Measurements from ENCODE around the gene ZNRF3.
"Not testable (repeated sequence)": the region's sequence is repeated elsewhere in the genome, so short reads cannot be mapped to it uniquely, and the experiment has no call there.

Gene ZNRF3

GRCh38 chr22:28899199-28899853 lies 16.0 kb downstream of the ZNRF3 start:
- Histone ChIP-seq H3K36me3 (ENCODE audit: control insufficient read depth, insufficient read depth, low read length, severe bottlenecking) (no peaks in the 10 kb centered on the region), H3K9me3 (ENCODE audit: control insufficient read depth, low read length) (no peaks in the 10 kb centered on the region), H3K4me3 (ENCODE audit: low read length) (no peak overlapping the region), H3K9ac (ENCODE audit: low read length) (no peak overlapping the region), H3K4me1 (ENCODE audit: control insufficient read depth, insufficient read depth, low read length) (peaks cover 18% of the 10 kb centered on the region), H3K27me3 (replicated peaks; ENCODE audit: control insufficient read depth, insufficient read depth, low read length) (no peaks in the 10 kb centered on the region)
- DNase-seq (ENCODE audit: low read depth), result peak; percentile 17

- no peak for DNase-seq (ENCODE audit: low read depth)
- no peak overlapping the region for H3K4me3 ChIP-seq (ENCODE audit: low read length)
- H3K36me3 ChIP-seq (ENCODE audit: control insufficient read depth, insufficient read depth, low read length, severe bottlenecking), result no peaks in the 10 kb centered on the region
Observed at GRCh38 chr22:28900379-28900925, 17.1 kb downstream of the ZNRF3 start.

DNA sequence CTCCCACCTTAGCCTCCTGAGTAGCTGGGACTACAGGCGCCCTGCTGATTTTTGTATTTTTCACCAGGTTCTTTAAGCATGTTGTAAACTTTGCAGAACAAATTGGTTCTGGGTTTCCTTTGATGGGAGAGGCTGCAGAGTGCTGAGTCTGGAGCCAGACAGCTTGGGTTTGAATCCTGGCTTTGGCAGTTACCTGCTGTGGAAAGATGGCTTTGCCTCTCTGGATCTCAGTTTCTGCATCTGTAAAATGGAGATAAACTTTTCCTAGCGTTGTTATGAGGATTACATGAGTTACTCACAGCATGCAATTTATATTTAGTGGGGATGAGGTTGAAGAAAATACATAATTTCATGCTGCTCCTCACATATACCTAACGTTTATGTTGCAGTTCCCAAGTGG lies 19.1 kb downstream of the ZNRF3 start:
- no peak overlapping the region for H3K9ac ChIP-seq (ENCODE audit: low read length)
- peaks cover 25% of the 10 kb centered on the region for H3K4me1 ChIP-seq (ENCODE audit: control insufficient read depth, insufficient read depth, low read length)
- DNase-seq (ENCODE audit: low read depth), result no peak
- H3K36me3 ChIP-seq (ENCODE audit: control insufficient read depth, insufficient read depth, low read length, severe bottlenecking), result no peaks in the 10 kb centered on the region
- no peaks in the 10 kb centered on the region for H3K27me3 ChIP-seq (replicated peaks; ENCODE audit: control insufficient read depth, insufficient read depth, low read length)
- H3K9me3 ChIP-seq (ENCODE audit: control insufficient read depth, low read length), result no peaks in the 10 kb centered on the region
- no peak overlapping the region for H3K4me3 ChIP-seq (ENCODE audit: low read length)

More at GRCh38 chr22:28900379-28900925, 17.1 kb downstream of the ZNRF3 start:
- no peak overlapping the region for H3K9ac ChIP-seq (ENCODE audit: low read length)
- no peaks in the 10 kb centered on the region for H3K27me3 ChIP-seq (replicated peaks; ENCODE audit: control insufficient read depth, insufficient read depth, low read length)
- peaks cover 25% of the 10 kb centered on the region for H3K4me1 ChIP-seq (ENCODE audit: control insufficient read depth, insufficient read depth, low read length)
- no peaks in the 10 kb centered on the region for H3K9me3 ChIP-seq (ENCODE audit: control insufficient read depth, low read length)

GRCh38 chr22:28903080-28903479 lies 19.7 kb downstream of the ZNRF3 start:
- Histone ChIP-seq H3K4me3 (ENCODE audit: low read length) (peak overlapping the region; percentile 1), H3K4me1 (ENCODE audit: control insufficient read depth, insufficient read depth, low read length) (peaks cover 25% of the 10 kb centered on the region), H3K9me3 (ENCODE audit: control insufficient read depth, low read length) (no peaks in the 10 kb centered on the region), H3K36me3 (ENCODE audit: control insufficient read depth, insufficient read depth, low read length, severe bottlenecking) (no peaks in the 10 kb centered on the region), H3K27me3 (replicated peaks; ENCODE audit: control insufficient read depth, insufficient read depth, low read length) (no peaks in the 10 kb centered on the region), H3K9ac (ENCODE audit: low read length) (no peak overlapping the region)
- no peak for DNase-seq (ENCODE audit: low read depth)

- Histone ChIP-seq H3K4me3 (ENCODE audit: low read length) (no peak overlapping the region), H3K4me1 (ENCODE audit: control insufficient read depth, insufficient read depth, low read length) (peaks cover 25% of the 10 kb centered on the region), H3K9ac (ENCODE audit: low read length) (peak overlapping the region; percentile 1), H3K9me3 (ENCODE audit: control insufficient read depth, low read length) (no peaks in the 10 kb centered on the region), H3K27me3 (replicated peaks; ENCODE audit: control insufficient read depth, insufficient read depth, low read length) (no peaks in the 10 kb centered on the region), H3K36me3 (ENCODE audit: control insufficient read depth, insufficient read depth, low read length, severe bottlenecking) (no peaks in the 10 kb centered on the region)
- no peak for DNase-seq (ENCODE audit: low read depth)
Observed at GRCh38 chr22:28903729-28904128, 20.4 kb downstream of the ZNRF3 start.

DNA sequence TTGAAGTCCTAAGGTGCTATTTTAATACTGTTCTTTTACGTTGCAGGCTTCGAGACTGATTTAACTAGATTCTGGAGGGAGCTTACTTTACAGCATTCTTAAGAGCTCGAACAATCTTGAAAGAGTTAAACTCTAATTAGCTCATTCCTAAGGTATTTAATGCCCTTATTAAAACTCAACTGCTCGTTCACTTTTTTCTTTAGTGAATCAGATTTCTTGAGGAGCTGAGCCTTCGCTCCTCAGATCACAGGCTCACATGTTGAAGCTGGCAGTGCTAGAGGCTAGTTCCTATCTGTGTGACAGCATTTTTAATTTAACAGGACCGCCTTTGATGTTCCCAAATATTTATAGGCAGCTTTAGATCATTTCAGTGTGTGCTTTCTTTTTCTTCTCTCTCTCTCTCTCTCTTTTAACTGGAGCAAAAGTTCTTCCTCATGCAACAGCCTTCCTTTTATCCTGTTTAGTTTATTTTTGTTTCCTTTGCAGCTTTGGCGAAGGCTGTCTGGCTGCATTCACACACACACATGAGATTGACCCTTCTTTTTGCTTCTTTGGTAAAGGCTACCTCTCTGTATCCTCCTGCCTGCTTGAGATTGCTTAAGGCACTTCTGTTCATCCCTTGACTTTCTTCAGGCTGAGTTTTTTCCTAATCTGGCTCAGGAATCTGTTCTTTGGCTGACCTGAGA lies 21.0 kb downstream of the ZNRF3 start:
- Histone ChIP-seq H3K27me3 (replicated peaks; ENCODE audit: control insufficient read depth, insufficient read depth, low read length) (no peaks in the 10 kb centered on the region), H3K9ac (ENCODE audit: low read length) (peak overlapping the region; percentile 1), H3K9me3 (ENCODE audit: control insufficient read depth, low read length) (no peaks in the 10 kb centered on the region), H3K4me1 (ENCODE audit: control insufficient read depth, insufficient read depth, low read length) (peaks cover 25% of the 10 kb centered on the region), H3K36me3 (ENCODE audit: control insufficient read depth, insufficient read depth, low read length, severe bottlenecking) (no peaks in the 10 kb centered on the region), H3K4me3 (ENCODE audit: low read length) (no peak overlapping the region)
- peak; percentile 27 for DNase-seq (ENCODE audit: low read depth)

GRCh38 chr22:28905256-28905832 lies 22.0 kb downstream of the ZNRF3 start:
- Histone ChIP-seq H3K4me1 (ENCODE audit: control insufficient read depth, insufficient read depth, low read length) (peaks cover 25% of the 10 kb centered on the region), H3K9ac (ENCODE audit: low read length) (no peak overlapping the region), H3K27me3 (replicated peaks; ENCODE audit: control insufficient read depth, insufficient read depth, low read length) (no peaks in the 10 kb centered on the region)

GRCh38 chr22:28906312-28906711 lies 22.9 kb downstream of the ZNRF3 start:
- Histone ChIP-seq H3K4me1 (ENCODE audit: control insufficient read depth, insufficient read depth, low read length) (peaks cover 29% of the 10 kb centered on the region), H3K9me3 (ENCODE audit: control insufficient read depth, low read length) (no peaks in the 10 kb centered on the region), H3K4me3 (ENCODE audit: low read length) (no peak overlapping the region), H3K36me3 (ENCODE audit: control insufficient read depth, insufficient read depth, low read length, severe bottlenecking) (no peaks in the 10 kb centered on the region), H3K9ac (ENCODE audit: low read length) (no peak overlapping the region), H3K27me3 (replicated peaks; ENCODE audit: control insufficient read depth, insufficient read depth, low read length) (no peaks in the 10 kb centered on the region)
- DNase-seq (ENCODE audit: low read depth), result no peak

More at GRCh38 chr22:28905256-28905832, 22.0 kb downstream of the ZNRF3 start:
- DNase-seq (ENCODE audit: low read depth), result no peak
- Histone ChIP-seq H3K4me3 (ENCODE audit: low read length) (no peak overlapping the region), H3K36me3 (ENCODE audit: control insufficient read depth, insufficient read depth, low read length, severe bottlenecking) (no peaks in the 10 kb centered on the region), H3K9me3 (ENCODE audit: control insufficient read depth, low read length) (no peaks in the 10 kb centered on the region)

DNA sequence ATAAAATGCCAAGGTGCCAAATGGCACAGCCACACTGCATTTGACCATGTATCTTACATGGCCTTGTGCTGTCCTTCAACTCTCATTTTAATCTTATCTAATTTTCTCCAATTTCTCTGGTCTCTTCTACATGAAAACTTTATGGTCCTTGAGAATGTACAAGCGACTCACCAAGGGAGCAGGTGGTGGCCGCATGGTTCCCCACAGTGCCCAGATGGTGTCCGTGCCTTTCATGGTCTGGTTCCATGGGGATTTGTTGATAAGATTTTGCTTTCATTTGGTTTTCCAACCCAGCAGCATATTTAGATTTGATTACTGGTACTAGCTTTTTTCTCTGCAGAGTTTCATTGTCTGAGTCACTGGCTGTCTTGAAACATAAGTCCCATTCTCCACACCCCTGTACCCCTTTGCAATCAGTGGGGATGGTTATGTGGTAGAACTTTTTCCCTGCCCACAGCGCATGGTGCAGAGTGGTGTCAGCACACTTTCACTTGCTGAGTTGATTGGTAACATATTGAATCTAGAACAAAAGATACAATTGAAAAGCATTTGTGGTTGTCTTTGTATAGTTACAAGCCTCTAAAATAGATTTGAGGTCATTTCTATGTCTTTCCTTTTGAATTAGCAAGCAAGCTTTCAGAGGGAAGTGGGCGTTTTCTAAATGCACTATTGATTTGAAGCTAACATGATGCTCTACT lies 24.1 kb downstream of the ZNRF3 start:
- Histone ChIP-seq H3K4me3 (ENCODE audit: low read length) (no peak overlapping the region), H3K4me1 (ENCODE audit: control insufficient read depth, insufficient read depth, low read length) (peaks cover 40% of the 10 kb centered on the region), H3K9me3 (ENCODE audit: control insufficient read depth, low read length) (no peaks in the 10 kb centered on the region), H3K9ac (ENCODE audit: low read length) (no peak overlapping the region), H3K27me3 (replicated peaks; ENCODE audit: control insufficient read depth, insufficient read depth, low read length) (no peaks in the 10 kb centered on the region), H3K36me3 (ENCODE audit: control insufficient read depth, insufficient read depth, low read length, severe bottlenecking) (no peaks in the 10 kb centered on the region)
- no peak for DNase-seq (ENCODE audit: low read depth)

DNA sequence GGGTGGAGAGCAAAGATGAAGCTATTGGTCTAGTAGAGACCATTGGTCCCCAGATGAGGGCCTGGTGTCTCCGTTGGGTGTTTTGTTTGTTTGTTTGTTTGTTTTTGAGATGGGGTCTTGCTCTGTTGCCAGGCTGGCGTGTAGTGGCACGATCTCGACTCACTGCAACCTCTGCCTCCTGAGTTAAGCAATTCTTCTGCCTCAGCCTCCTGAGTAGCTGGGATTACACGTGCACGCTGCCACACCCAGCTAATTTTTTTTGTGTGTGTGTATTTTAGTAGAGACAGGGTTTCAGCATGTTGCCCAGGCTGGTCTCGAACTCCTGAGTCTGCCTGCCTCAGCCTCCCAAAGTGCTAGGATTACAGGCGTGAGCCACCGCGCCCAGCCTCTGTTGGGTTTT lies 25.4 kb downstream of the ZNRF3 start:
- not testable (repeated sequence) for DNase-seq (ENCODE audit: low read depth); H3K36me3 ChIP-seq (ENCODE audit: control insufficient read depth, insufficient read depth, low read length, severe bottlenecking)
- H3K4me1 ChIP-seq (ENCODE audit: control insufficient read depth, insufficient read depth, low read length), result peaks cover 28% of the 10 kb centered on the region

DNA sequence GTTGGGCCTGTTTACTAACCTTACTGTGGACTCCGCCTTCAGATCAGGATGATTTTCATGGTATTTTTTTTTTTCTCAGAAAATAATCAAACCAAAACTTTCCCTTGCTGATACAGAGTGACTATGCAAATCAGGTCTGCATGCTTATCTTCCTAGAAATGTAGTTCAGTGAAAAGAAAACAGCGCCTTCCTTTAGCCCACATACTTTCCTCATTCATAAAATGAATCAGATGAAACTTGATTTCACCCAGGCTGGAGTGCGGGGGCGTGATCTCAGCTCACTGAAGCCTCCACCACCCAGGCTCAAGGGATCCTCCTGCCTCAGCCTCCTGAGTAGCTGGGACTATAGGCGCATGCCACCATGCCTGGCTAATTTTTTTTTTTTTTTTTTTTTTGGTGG lies 26.0 kb downstream of the ZNRF3 start:
- no peaks in the 10 kb centered on the region for H3K27me3 ChIP-seq (replicated peaks; ENCODE audit: control insufficient read depth, insufficient read depth, low read length)
- H3K4me1 ChIP-seq (ENCODE audit: control insufficient read depth, insufficient read depth, low read length), result peaks cover 22% of the 10 kb centered on the region
- no peaks in the 10 kb centered on the region for H3K36me3 ChIP-seq (ENCODE audit: control insufficient read depth, insufficient read depth, low read length, severe bottlenecking)
- H3K9me3 ChIP-seq (ENCODE audit: control insufficient read depth, low read length), result no peaks in the 10 kb centered on the region
- no peak for DNase-seq (ENCODE audit: low read depth)
- H3K9ac ChIP-seq (ENCODE audit: low read length), result no peak overlapping the region
- no peak overlapping the region for H3K4me3 ChIP-seq (ENCODE audit: low read length)

More for the DNA sequence above, 25.4 kb downstream of the ZNRF3 start:
- not testable (repeated sequence) for H3K4me3 ChIP-seq (ENCODE audit: low read length); H3K9ac ChIP-seq (ENCODE audit: low read length); H3K9me3 ChIP-seq (ENCODE audit: control insufficient read depth, low read length); H3K27me3 ChIP-seq (replicated peaks; ENCODE audit: control insufficient read depth, insufficient read depth, low read length)

All from adipocyte (in vitro differentiated cells).